ENCODE data around the gene TBXAS1.

TBXAS1 gene

DNA sequence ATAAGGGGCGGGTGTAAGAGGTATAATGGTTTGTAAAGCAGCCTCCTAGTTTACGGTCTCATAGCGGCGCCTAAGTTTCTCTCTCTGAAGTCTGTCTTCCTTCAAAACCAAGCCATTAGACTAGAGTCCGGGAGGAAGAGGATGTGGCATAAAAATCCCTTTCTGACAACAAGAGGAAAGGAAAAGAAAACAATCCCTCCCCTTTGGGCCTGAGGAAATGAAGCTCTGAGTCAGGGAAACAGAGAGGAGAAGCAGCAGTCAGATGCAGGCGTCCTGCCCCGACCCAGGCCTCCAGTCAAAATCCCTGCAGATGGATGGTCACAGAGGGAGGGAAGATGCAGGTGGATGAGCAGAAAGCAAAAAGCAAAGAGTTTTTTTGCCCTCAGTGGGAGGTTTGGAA lies 210.0 kb downstream of the TBXAS1 start:
- in situ Hi-C loops (cut with HindIII; ENCODE audit: low pct_ligation_motif_present, low pct_unique_long_range_greater_than_20kb, low sequenced_read_pairs) = no loop called here
- DNase-seq = no peak

DNA sequence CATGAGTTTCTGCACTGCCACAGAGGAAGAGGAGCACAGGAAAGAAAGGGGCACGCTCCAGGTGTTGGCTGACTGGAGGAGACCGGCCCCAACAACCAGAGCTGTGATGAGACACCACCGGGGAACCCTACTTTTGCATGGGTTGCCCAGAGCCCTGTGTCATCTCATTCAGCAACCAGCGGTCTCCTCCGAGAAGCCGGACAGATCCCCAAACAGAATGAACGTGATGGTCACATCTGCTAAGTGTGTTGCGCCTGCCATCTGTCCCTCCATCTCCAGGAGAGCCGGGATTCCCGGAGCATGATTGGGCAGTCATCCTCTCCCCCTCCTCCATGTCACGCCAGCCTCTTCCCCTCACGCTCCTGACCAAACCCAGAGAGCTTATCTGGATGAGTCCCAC lies 210.8 kb downstream of the TBXAS1 start:
- in situ Hi-C loops (cut with HindIII; ENCODE audit: low pct_ligation_motif_present, low pct_unique_long_range_greater_than_20kb, low sequenced_read_pairs) = no loop called here

DNA sequence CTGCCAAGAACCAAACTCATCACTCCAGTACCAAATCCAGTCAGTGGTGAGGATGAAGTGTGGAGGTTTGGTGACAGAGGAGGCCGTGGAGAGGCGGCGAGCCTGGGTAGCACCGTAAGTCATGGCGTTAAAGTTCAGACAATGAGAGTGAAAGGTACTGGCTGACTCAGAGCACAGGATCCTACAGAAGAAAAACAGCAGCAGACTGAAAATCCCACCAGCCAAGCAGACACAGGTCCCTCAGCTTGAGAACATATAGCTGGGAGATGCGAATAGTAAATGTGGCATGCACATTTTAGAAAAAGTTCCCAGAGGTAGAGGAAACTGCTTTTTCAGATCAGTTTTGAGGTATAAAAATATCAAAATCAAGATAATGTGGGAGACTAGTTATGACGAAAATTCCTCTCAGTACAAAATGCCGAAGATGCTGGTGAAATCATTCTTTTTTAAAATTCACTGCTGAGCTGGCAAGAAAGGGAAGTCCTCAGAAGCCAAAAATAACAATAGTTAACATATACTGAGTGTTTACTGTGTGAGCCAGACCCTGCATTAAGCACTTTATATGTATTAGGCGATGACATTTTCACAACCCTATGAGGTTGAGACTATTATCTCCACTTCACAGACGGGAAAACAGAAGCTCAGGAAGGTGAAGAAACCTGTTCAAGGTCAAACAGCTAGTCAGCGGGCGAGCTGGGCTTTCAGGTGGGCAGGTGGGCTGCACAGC lies 212.8 kb downstream of the TBXAS1 start:
- DNase-seq = no peak
- in situ Hi-C loops (cut with HindIII; ENCODE audit: low pct_ligation_motif_present, low pct_unique_long_range_greater_than_20kb, low sequenced_read_pairs) = no loop called here

More for the DNA sequence above, 210.8 kb downstream of the TBXAS1 start:
- DNase-seq = no peak

DNA sequence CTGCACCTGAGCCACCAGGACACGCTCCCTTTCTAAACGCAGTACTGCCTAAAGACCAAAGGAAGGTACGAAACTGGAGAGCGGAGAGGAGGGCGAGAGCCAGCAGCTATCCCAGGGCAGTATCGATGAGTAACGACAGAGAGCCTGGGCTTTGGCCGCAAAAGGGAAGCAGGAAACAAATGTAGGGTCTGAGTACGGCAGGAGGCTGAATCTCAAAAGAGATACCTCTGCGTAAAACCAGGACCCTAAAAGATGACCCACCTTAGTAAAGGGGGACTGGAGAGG lies 213.3 kb downstream of the TBXAS1 start:
- no peak for DNase-seq
- in situ Hi-C loops (cut with HindIII; ENCODE audit: low pct_ligation_motif_present, low pct_unique_long_range_greater_than_20kb, low sequenced_read_pairs) = no loop called here

DNA sequence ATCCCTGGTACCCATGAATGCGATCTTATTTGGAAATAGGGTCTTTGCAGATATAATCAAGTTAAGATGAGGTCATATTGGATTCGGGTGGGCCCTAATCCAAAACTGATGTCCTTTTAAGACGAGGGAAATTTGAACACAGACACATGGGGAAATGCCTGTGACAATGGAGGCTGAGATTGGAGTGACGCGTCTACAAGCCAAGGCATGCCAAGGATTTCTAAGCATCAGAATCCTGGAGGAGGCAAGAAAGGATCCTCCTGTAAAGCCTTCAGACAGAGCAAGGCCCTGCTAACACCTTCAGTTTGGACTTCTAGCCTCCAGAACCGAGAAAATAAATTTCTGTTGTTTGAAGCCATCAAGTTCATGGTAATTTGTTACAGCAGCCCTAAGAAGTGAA lies 215.2 kb downstream of the TBXAS1 start:
- DNase-seq = no peak
- in situ Hi-C loops (cut with HindIII; ENCODE audit: low pct_ligation_motif_present, low pct_unique_long_range_greater_than_20kb, low sequenced_read_pairs) = no loop called here

DNA sequence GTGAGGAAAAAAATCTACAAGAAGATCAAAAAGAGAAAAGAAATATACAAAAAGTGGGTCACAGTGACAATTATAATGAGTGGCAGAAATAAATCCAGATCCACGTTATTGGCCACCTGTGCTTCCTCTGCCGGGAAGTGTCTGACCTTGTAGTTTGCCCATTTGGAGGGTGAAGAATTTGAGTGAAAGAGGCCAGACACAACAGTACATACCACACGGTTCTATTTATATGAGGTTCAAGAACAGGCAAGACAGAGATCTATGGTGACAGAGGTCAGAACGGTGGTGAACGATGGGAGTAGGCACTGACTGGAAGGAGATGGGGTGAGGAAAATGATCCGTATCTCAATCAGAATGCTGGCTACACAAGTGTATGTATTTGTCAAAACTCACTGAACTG lies 216.6 kb downstream of the TBXAS1 start:
- no peak for DNase-seq
- in situ Hi-C loops (cut with HindIII; ENCODE audit: low pct_ligation_motif_present, low pct_unique_long_range_greater_than_20kb, low sequenced_read_pairs) = no loop called here

DNA sequence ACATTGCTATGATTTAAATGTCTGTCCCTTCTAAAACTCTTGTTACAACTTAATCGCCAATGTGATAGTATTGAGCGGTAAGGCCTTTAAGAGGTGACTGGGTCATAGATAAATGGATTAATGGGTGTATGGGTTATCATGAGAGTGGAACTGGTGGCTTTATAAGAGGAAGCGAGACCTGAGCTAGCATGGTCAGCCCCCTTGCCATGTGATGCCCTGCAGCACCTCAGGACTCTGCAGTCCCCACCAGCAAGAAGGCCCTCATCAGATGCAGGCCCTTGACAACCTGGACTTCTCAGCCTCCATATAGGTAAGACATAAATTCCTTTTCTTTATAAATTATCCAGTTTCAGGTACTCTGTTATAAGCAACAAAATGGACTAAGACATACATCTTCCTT lies 218.1 kb downstream of the TBXAS1 start:
- in situ Hi-C loops (cut with HindIII; ENCODE audit: low pct_ligation_motif_present, low pct_unique_long_range_greater_than_20kb, low sequenced_read_pairs) = no loop called here

DNA sequence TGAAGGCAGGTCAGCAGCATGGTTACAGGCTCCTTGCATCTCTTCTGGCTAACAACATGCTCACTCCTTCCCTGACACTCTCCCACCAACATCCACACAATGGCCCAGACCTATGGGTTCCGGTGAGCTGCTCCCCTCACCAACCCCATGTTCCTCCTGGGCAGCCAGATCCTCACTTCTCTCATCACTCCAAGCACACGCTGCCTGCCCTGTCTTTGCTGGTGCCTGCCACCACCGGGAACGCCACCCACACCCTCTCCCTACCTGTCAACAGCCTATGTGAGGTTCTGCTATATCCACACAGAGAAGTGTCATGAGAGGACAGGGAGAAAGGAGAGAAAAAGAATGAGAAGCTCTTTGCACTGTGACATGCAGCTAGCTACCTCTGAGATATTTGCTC lies 219.1 kb downstream of the TBXAS1 start:
- DNase-seq = no peak
- in situ Hi-C loops (cut with HindIII; ENCODE audit: low pct_ligation_motif_present, low pct_unique_long_range_greater_than_20kb, low sequenced_read_pairs) = no loop called here

More for the DNA sequence above, 218.1 kb downstream of the TBXAS1 start:
- DNase-seq = no peak

DNA sequence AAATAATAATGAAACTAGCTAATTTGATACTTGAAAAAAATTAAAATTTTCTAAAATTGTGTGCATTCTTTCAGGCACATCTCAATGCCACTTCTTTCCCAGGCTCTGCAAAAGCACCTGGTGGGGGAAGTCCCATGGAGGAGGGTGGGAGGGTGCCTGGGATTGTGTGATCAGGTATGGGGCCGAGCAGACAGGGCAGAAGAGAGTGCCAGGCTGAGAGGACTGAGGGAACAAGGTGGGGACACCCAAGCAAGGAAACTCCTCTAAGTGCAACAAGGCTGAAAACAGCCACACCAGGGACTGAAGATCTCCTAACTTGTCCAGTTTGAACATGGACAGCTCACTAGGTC lies 219.9 kb downstream of the TBXAS1 start:
- no peak for DNase-seq
- in situ Hi-C loops (cut with HindIII; ENCODE audit: low pct_ligation_motif_present, low pct_unique_long_range_greater_than_20kb, low sequenced_read_pairs) = no loop called here

DNA sequence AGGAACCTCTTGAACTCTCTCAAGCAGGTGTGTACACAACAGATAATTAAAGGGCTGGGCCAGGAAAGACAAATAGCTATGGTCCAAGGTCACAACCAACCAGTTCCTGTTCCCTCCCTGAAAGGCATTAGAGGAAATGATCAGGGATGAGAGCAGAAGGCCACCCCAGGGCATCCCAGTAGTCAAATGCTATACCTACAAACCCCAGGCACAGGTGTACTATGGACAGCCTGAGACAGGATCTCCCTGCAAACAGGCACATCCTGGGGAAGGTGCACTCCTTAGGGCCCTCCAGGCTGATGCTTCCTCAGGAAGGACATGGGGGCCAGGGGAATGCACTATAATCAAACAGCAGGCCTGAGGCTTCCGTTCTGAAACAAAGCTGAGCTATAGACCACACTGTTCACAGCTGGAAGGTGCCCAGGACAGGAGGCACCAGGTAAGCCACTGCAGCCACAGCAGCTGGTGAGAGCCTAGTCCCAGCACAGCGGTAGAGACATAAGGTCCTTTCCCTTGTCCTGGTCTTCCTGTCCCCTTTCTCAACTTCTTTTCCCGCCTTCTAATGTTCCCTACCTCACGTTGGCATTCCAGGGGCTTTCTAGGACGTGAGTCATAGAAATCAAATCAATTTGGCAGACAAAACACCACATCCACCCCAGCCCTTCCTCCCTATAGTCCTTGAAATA lies 220.4 kb downstream of the TBXAS1 start:
- DNase-seq = no peak
- in situ Hi-C loops (cut with HindIII; ENCODE audit: low pct_ligation_motif_present, low pct_unique_long_range_greater_than_20kb, low sequenced_read_pairs) = no loop called here

DNA sequence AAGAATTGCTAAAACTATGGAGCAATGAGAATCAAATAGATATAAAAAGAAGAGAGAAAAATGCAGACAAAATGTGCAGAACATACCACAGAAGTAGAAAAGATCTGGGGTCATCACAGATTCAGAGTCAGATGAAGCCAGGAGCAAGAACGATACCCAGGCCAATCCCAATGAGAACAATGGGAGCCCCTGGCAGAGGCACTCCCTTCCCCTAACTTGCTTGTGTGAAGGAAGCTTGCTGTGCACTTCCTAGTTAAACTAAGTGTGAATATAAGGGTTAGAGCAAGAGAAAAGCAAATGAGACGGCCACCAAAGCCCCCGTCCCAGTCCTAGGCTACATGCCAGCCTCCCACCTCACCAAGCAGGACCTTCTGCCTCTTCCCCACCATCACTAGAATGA lies 221.0 kb downstream of the TBXAS1 start:
- no peak for DNase-seq
- in situ Hi-C loops (cut with HindIII; ENCODE audit: low pct_ligation_motif_present, low pct_unique_long_range_greater_than_20kb, low sequenced_read_pairs) = no loop called here

DNA sequence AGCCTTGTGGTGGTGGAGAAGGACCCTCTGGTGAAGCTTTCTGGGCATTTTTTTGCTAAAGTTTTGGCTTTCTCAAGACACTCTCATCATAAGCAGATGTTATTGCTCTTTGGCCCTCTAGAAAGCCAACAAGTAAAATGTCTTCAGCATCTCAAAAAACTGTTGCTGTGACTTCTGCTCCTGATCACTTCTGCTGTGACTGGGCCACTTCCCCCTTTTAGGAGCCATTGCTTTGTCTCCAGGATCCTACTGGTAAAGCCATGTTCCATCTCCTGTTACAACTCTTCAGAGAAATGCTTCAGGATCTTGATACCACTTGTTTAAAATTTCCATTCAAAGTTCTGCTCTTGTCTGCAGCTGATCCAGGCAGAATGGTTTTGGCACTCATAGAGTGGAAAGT lies 222.8 kb downstream of the TBXAS1 start:
- DNase-seq = no peak
- in situ Hi-C loops (cut with HindIII; ENCODE audit: low pct_ligation_motif_present, low pct_unique_long_range_greater_than_20kb, low sequenced_read_pairs) = no loop called here

DNA sequence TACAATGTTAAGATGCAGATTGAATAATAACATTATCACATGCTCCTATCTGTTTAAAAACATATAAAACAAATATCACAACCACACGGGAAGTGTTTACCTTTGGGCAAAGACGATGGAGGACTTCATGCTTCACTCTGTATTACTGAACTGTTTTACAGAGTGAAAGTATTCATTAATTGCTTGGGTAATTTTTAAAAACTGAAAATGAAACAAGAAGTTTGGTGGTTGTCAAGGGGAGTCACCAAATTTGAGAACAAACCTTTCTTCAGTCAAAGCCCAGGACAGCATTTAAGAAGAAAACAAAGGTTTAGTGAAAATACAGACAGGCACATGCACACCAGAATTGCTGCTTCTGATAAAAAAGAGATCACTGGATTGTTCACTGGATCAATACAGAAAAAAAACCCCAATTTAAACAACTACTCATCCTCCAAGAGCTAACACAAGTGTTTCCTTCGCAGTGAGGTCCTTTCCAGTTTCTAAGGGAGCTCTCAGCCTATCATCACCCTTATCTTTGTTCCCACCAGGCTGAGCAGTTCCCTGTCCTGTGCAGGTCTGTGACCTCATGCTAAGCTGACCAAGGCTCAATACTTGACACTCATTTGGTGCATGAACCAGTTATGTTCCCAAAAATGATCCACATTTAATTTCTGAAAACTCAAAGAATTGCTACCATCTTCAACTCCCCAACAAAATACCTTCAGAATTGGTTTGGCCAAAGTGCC lies 224.9 kb downstream of the TBXAS1 start:
- DNase-seq = no peak
- in situ Hi-C loops (cut with HindIII; ENCODE audit: low pct_ligation_motif_present, low pct_unique_long_range_greater_than_20kb, low sequenced_read_pairs) = no loop called here

DNA sequence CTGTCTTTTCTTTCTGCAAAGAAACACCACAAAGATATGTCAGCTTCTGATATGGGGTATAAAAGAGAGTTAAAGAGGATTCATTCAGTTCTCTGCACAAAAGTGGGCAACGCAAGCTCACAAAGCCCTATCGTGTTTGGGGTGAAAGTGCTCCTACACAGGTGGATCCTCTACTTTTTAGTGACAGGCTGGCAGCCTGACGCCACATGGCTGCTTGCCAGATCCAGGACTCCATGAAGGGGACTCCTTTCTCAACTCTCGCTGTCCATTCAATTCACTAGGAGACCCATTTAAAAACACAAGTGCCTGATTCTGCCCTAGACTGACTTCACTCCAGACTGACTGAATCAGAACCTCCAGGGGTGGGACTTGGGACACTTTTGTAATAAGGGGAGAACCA lies 225.7 kb downstream of the TBXAS1 start:
- no peak for DNase-seq
- in situ Hi-C loops (cut with HindIII; ENCODE audit: low pct_ligation_motif_present, low pct_unique_long_range_greater_than_20kb, low sequenced_read_pairs) = no loop called here

DNA sequence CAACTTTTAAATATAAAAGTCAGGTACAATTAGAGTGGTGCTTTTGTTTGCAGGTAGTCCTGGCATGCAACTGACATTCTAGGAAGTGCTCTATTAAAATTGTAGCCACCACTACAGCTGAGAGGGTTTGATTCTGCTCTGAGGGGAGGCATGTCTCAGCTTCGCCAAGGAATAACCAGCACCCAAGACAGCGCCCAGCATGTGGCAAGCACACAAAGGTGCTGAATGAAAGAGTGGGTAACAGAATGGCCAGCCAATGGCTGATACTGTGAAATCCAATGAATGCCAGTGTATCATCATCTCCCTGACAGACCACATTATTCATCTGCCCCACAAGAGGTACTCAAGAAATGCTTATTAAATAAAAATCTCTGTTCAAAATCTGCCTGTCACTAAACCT lies 226.8 kb downstream of the TBXAS1 start:
- in situ Hi-C loops (cut with HindIII; ENCODE audit: low pct_ligation_motif_present, low pct_unique_long_range_greater_than_20kb, low sequenced_read_pairs) = no loop called here
- no peak for DNase-seq

DNA sequence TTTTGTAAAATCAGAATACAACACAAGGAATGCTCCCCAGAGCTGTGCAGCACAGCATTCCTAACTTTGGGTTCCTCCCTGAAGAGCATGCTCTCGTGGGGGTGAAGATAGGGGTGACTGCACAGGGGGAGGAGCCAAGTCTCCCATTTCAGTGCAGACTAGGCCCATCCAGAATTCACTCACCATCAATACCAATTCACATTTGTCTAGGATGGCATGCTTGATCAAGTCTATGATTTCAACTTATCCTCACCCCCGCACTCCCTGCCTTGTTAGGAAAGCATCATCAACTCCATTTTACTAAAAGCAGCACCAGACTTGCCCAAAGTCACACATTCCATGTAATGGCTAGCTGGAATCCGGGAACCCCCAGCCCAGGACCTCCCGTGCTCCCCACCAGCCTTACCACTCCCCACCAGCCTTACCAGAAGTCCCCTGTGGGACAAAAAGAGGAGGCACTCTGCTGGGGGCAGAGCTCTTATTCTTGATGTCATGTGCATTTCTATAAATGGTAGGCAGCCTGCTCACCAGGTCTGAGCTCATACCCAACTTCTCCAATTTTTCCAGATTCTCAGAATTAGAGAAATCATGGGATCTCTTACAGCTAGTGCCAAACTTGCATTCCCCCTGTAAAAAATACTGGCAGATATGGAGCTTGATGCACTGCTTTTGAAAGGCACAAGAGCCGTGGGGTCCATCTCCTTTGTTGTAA lies 227.5 kb downstream of the TBXAS1 start:
- in situ Hi-C loops (cut with HindIII; ENCODE audit: low pct_ligation_motif_present, low pct_unique_long_range_greater_than_20kb, low sequenced_read_pairs) = no loop called here
- DNase-seq = no peak

DNA sequence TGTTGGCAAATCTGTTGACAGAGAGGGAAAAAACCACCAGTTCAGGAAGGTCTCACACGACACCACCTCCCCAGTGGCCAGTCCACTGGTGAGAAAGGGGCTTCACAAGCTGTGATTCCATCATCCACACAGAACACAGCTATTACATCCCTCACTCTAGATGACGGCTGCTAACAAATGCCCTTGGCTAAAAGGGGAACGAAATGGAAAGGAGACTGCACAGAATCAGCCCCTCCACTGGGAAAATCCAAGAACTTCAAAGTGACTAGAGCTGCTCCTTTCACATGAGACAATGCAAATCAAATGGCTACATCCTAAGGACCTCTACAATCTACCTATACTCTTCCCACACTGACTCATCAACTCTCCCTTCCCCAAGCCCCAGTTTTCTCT lies 228.1 kb downstream of the TBXAS1 start:
- in situ Hi-C loops (cut with HindIII; ENCODE audit: low pct_ligation_motif_present, low pct_unique_long_range_greater_than_20kb, low sequenced_read_pairs) = no loop called here

DNA sequence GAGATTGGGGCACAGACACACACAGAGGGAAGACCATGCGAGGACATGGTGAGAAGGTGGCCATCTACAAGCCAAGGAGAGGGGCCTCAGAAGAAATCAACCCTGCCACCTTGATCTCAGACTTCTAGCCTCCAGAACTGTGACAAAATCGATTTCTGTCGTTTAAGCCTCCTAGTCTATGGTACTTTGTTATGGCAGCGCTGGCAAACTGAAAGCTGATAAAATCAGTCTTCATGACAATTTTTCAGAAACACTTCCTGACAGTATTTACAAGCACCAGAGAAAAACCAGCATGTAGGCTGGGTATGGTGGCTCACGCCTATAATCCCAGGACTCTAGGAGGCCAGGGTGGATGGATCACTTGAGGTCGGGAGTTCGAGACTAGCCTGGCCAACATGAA lies 229.5 kb downstream of the TBXAS1 start:
- in situ Hi-C loops (cut with HindIII; ENCODE audit: low pct_ligation_motif_present, low pct_unique_long_range_greater_than_20kb, low sequenced_read_pairs) = no loop called here
- no peak for DNase-seq

More for the DNA sequence above, 228.1 kb downstream of the TBXAS1 start:
- DNase-seq = no peak

Measured in ACHN (cell line).